Neural progenitor cell (in vitro differentiated cells): ENCODE data around the gene GUCY1A2. TPM values are rescaled to one million over a fixed set of nuclear protein-coding genes. Genes with fewer than 3 reads are reported as not detected.

Experiments
- DNase-seq: peaks from one replicate; pipeline ENCODE4 v3.0.0-alpha.2; 2016; ENCODE audit warnings: low spot score
- H2AFZ ChIP-seq: fragments of 200-600 bp; sonication (generic); replicated peaks from 2 replicates; pipeline ENCODE4 v1.6.1; 2016; ENCODE audit warnings: antibody characterized with exemption
- H3F3A ChIP-seq: fragments of 200-600 bp; sonication (generic); 2 replicates; pipeline ENCODE4 v1.6.1; 2016; ENCODE audit warnings: antibody characterized with exemption, low read depth
- H3K27ac ChIP-seq: fragments of 200-600 bp; sonication (generic); 2 replicates; pipeline ENCODE4 v1.5.1; 2016; ENCODE audit warnings: mild to moderate bottlenecking
- H3K27me3 ChIP-seq: fragments of 200-600 bp; sonication (generic); 2 replicates; pipeline ENCODE4 v1.6.1; 2016; ENCODE audit warnings: mild to moderate bottlenecking, moderate library complexity
- H3K36me3 ChIP-seq: fragments of 200-600 bp; sonication (generic); 2 replicates; pipeline ENCODE4 v1.5.1; 2016
- H3K4me1 ChIP-seq: fragments of 200-600 bp; sonication (generic); 2 replicates; pipeline ENCODE4 v1.6.1; 2016; ENCODE audit warnings: mixed run types
- H3K4me2 ChIP-seq: fragments of 200-600 bp; sonication (generic); 2 replicates; pipeline ENCODE4 v1.6.1; 2016
- H3K4me3 ChIP-seq: fragments of 200-600 bp; sonication (generic); 2 replicates; pipeline ENCODE4 v1.5.1; 2016
- H3K79me2 ChIP-seq: fragments of 200-600 bp; sonication (generic); 2 replicates; pipeline ENCODE4 v1.6.1; 2016; ENCODE audit warnings: low read depth
- H3K9ac ChIP-seq: fragments of 200-600 bp; sonication (generic); 2 replicates; pipeline ENCODE4 v1.6.1; 2016
- H3K9me3 ChIP-seq: fragments of 200-600 bp; sonication (generic); 2 replicates; pipeline ENCODE4 v1.5.1; 2016; ENCODE audit warnings: low read depth
- H4K20me1 ChIP-seq: fragments of 200-600 bp; sonication (generic); 2 replicates; pipeline ENCODE4 v1.6.1; 2016; ENCODE audit warnings: low read depth
- H3K27ac Mint-ChIP-seq: 3 replicates; pipeline ENCODE4 v1.8.0; 2021; ENCODE audit warnings: mixed read lengths
- H3K27me3 Mint-ChIP-seq: 2 replicates; pipeline ENCODE4 v1.8.0; 2022; ENCODE audit warnings: low read depth, mild to moderate bottlenecking, inconsistent platforms, moderate library complexity, mixed read lengths; ENCODE audit not compliant: insufficient read depth
- H3K36me3 Mint-ChIP-seq: 3 replicates; pipeline ENCODE4 v1.8.0; 2021; ENCODE audit warnings: mixed read lengths
- H3K4me1 Mint-ChIP-seq: 3 replicates; pipeline ENCODE4 v1.8.0; 2021; ENCODE audit warnings: mixed read lengths
- H3K4me3 Mint-ChIP-seq: 3 replicates; pipeline ENCODE4 v1.8.0; 2021; ENCODE audit warnings: mild to moderate bottlenecking, moderate library complexity, mixed read lengths
- H3K9me3 Mint-ChIP-seq: 3 replicates; pipeline ENCODE4 v1.8.0; 2020; ENCODE audit warnings: mixed read lengths
- CTCF ChIP-seq: fragments of 200-600 bp; sonication (generic); IDR thresholded peaks from 2 replicates; pipeline ENCODE4 v1.5.1; 2017; ENCODE audit warnings: antibody characterized with exemption, mild to moderate bottlenecking
- EZH2 ChIP-seq: fragments of 200-600 bp; sonication (generic); IDR thresholded peaks from 2 replicates; pipeline ENCODE4 v1.6.1; 2017; ENCODE audit warnings: antibody characterized with exemption, mild to moderate bottlenecking, moderate library complexity
- EZH2phosphoT487 ChIP-seq: fragments of 200-600 bp; sonication (generic); IDR thresholded peaks from 2 replicates; pipeline ENCODE4 v1.6.1; 2017; ENCODE audit warnings: antibody characterized with exemption
- total RNA-seq: library from RNA; depleted of rRNA; stranded (reverse); fragments of >200 nt; gene quantifications from 2 replicates; pipeline ENCODE4 v1.2.3, GENCODE V29; 2015; ENCODE audit warnings: low replicate concordance

The GUCY1A2 gene
- total RNA-seq, 1 donor from 2014 or later: 0.54 TPM

GRCh38 chr11:106988151-106989077 is 29.9 kb downstream of the GUCY1A2 start:
- H3K4me1 Mint-ChIP-seq: peaks cover 32% of the 10 kb centered on the region
- no peak overlapping the region for H3K4me3 Mint-ChIP-seq
- Histone ChIP-seq H3K27me3 (no peaks in the 10 kb centered on the region), H3K27ac (no peak overlapping the region), H3K36me3 (no peaks in the 10 kb centered on the region), H3K4me2 (no peak overlapping the region), H3F3A (no peaks in the 10 kb centered on the region), H3K4me3 (no peak overlapping the region), H2AFZ (no peak overlapping the region), H4K20me1 (no peaks in the 10 kb centered on the region), H3K9me3 (no peaks in the 10 kb centered on the region), H3K9ac (no peak overlapping the region), H3K4me1 (no peaks in the 10 kb centered on the region), H3K79me2 (no peaks in the 10 kb centered on the region)
- no peaks in the 10 kb centered on the region for H3K36me3 Mint-ChIP-seq
- no peak for DNase-seq
- H3K27me3 Mint-ChIP-seq: peaks cover 2% of the 10 kb centered on the region
- H3K27ac Mint-ChIP-seq: peak overlapping the region; percentile 27
- H3K9me3 Mint-ChIP-seq: no peaks in the 10 kb centered on the region
- TF ChIP-seq EZH2phosphoT487 (no peak), CTCF (no peak), EZH2 (no peak)

- no peak for TF ChIP-seq EZH2phosphoT487
- no peak for TF ChIP-seq EZH2
- no peak for TF ChIP-seq CTCF
- Mint-ChIP-seq H3K36me3 (no peaks in the 10 kb centered on the region), H3K4me1 (peaks cover 42% of the 10 kb centered on the region), H3K27ac (no peak overlapping the region), H3K9me3 (no peaks in the 10 kb centered on the region), H3K4me3 (no peak overlapping the region), H3K27me3 (peaks cover 2% of the 10 kb centered on the region)
- Histone ChIP-seq H3K4me1 (no peaks in the 10 kb centered on the region), H3K27me3 (no peaks in the 10 kb centered on the region), H3F3A (no peaks in the 10 kb centered on the region), H3K36me3 (no peaks in the 10 kb centered on the region), H3K4me3 (no peak overlapping the region), H3K9ac (no peak overlapping the region), H3K4me2 (no peak overlapping the region), H2AFZ (no peak overlapping the region), H3K79me2 (no peaks in the 10 kb centered on the region), H3K9me3 (no peaks in the 10 kb centered on the region), H3K27ac (no peak overlapping the region), H4K20me1 (no peaks in the 10 kb centered on the region)
- DNase-seq: no peak
Measured at GRCh38 chr11:106986673-106987072, 31.6 kb downstream of the GUCY1A2 start.

- Histone ChIP-seq H3K36me3 (no peaks in the 10 kb centered on the region), H3K9ac (no peak overlapping the region), H3K9me3 (no peaks in the 10 kb centered on the region), H3K4me1 (no peaks in the 10 kb centered on the region), H3K4me3 (no peak overlapping the region), H4K20me1 (no peaks in the 10 kb centered on the region), H3F3A (no peaks in the 10 kb centered on the region), H3K27me3 (no peaks in the 10 kb centered on the region), H2AFZ (no peak overlapping the region), H3K27ac (no peak overlapping the region), H3K4me2 (no peak overlapping the region), H3K79me2 (no peaks in the 10 kb centered on the region)
- Mint-ChIP-seq H3K27me3 (peaks cover 2% of the 10 kb centered on the region), H3K4me1 (peaks cover 42% of the 10 kb centered on the region), H3K9me3 (no peaks in the 10 kb centered on the region), H3K4me3 (no peak overlapping the region), H3K27ac (no peak overlapping the region), H3K36me3 (no peaks in the 10 kb centered on the region)
- DNase-seq: no peak
- TF ChIP-seq CTCF (no peak), EZH2phosphoT487 (no peak), EZH2 (no peak)
Measured at GRCh38 chr11:106986261-106986660, 32.0 kb downstream of the GUCY1A2 start.
